Fibroblast of gingiva (primary cell): Measurements from ENCODE around the gene GOLGA8S.
"Not testable (repeated sequence)": the region's sequence is repeated elsewhere in the genome, so short reads cannot be mapped to it uniquely, and the experiment has no call there.

ENCODE experiments used
- DNase-seq: peaks from one replicate; pipeline ENCODE4 v3.0.0-alpha.2; 2011; ENCODE audit warnings: low read depth

GOLGA8S gene

GRCh38 chr15:23399207-23399606, 44.7 kb downstream of the GOLGA8S start:
- DNase-seq = not testable (repeated sequence)

- no peak for DNase-seq
Measured at GRCh38 chr15:23401627-23402026, 47.1 kb downstream of the GOLGA8S start.

DNA sequence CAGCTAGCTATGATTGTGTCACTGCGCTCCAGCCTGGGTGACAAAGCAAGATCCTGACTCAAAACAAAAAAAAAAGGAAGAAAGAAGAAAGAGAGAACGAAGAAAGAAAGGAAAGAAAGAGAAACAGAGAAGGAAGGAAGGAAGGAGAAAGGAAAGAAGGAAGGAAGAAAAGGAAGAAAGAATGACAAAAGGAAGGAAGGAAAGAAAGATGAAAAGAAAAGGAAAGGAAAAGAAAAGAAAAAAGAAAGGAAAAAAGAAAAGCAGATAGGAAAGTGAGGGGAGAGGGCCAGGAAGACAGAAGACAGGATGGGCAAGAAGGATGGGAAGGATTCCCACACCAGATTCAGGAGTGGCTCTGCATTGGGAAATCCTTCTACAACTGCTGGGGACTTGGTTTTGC, 47.6 kb downstream of the GOLGA8S start:
- no peak for DNase-seq

- DNase-seq = no peak
Measured at GRCh38 chr15:23402544-23402943, 48.0 kb downstream of the GOLGA8S start.

- no peak for DNase-seq
Measured at GRCh38 chr15:23403550-23403949, 49.0 kb downstream of the GOLGA8S start.

GRCh38 chr15:23411841-23412240, 57.3 kb downstream of the GOLGA8S start:
- no peak for DNase-seq

DNA sequence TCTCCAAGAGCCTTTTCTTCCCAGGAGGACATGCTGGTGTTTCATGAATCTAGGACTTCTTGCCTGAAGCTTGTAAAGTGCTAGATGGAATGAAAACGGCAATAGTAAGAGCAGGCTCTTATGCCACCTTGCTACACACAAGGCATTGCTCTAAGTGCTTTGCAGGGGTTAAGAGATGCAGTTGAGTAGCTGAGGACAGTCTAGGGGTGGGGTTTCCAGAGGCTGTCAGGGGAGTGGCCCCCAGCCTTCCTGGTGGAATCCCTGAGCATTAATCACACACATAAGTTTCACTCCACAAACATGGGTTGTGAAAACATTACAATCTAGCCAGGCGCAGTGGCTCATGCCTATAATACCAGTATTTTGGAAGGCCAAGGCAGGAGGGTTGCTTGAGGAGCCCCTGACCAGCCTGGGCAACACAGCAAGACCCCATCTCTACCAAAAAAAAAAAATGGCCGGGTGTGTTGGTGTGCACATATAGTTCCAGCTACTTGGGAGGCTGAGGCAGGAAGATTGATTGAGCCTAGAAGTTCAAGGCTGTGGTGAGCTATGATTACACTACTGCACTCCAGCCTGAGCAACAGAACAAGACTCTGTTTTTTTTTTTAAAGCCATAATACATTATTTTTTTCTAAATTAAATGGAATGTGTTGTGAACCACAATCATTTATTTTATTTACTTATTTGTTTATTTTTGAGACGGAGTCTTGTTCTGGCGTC, 58.5 kb downstream of the GOLGA8S start:
- not testable (repeated sequence) for DNase-seq
